Measurements from ENCODE around the gene MSI2.
"Not testable (repeated sequence)": the region's sequence is repeated elsewhere in the genome, so short reads cannot be mapped to it uniquely, and the experiment has no call there.

MSI2 gene

DNA sequence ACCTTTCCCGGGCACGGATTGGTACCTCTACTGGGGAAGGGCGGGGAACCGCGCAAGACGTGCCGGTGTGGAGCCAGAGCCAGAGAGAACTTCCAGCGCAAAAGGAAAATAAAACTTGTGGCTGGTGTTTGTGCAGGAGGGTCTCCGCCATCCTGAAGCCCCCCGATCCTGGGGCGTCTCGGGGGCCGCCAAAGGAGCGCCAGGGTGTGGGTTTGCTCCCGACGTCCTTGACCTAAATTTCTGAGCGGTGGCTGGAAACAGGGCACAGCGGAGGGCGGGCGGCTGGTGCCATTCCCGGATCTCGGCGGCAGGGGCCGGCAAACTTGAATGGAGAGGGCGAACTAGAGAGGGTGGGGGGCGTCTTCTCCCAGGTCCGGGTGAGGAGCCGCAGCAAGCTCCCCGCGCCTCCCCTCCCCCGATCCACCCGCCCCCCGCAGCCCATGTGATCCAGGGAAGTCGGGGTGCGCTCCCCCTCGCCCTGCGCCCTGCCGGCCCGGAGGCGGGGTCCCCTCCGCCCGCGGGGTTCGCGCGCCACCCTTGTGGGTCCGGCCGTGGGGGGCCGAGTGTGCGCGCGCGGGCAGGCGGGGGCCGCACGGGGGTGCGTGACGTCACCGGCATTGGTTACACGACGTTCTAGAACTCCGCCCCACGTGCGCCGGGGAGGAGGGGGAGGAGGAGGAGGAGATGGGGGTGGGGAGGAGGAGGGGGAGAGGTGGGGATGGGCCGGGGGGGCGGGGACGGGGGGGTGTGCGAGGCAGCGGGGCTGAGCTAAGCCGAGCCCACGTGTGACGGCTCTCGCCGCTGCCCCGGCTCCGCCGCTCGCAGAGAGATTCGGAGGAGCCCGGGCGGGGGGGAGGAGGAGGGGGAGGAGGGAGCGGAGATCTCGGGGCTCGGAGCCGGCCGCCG lies at the start of gene MSI2:
TSS of gene MSI2 (plus strand) at position 748 of the 906 bp plus-strand sequence. CDS start 220 bp downstream, outside the sequence.
- DNase-seq, result peak; percentile 92

DNA sequence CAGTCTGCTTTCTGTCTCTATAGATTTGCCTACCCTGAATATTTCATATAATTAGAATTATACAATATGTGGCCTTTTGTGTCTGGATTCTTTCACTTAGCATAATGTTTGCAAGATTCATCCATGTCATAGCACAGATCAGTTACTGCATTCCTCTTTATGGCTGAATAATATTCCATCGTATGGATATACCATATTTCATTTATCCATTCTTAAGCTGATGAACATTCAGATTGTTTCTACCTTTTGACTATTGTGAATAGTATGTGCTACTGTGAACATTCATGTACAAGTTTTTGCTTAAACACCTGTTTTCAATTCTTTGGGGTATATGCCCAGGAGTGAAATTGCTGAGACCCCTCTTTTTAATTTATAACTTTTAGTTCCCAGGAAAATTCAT lies 49.4 kb upstream of the MSI2 start:
- DNase-seq, result no peak

DNA sequence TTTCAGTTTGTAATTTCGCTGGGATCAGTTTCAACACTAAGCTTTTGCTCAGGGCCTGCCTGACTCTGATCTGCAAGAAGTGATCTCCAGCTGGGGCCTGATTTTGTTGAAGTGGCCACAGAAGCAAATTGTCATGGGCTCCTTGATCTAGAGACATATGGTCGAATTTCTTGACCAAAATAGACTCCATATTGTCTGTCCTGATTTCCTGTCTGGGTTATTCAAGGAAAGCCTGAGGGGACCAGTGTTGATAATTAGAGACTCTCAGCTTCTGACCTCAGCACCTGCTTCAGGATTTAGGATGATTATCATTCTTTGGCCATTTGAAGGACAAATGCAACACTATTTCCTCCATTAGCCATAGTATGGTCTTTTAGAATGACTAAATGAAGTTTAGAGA lies 48.9 kb upstream of the MSI2 start:
- DNase-seq, result no peak

DNA sequence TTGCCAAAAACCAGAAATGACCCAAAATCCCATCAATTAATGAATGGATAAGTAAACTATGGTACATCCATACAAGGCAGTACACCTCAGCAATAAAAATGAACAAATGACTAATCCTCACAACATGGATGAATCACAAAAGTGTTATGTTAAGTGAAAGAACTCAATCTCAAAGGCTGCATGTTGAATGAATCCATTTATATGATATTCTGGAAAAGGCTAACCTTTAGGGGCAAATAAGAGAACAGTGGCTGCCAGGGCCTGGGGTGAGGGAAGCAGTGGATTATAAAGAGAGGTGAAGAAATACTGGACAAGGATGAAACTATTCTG lies 46.1 kb upstream of the MSI2 start:
- no peak for DNase-seq

DNA sequence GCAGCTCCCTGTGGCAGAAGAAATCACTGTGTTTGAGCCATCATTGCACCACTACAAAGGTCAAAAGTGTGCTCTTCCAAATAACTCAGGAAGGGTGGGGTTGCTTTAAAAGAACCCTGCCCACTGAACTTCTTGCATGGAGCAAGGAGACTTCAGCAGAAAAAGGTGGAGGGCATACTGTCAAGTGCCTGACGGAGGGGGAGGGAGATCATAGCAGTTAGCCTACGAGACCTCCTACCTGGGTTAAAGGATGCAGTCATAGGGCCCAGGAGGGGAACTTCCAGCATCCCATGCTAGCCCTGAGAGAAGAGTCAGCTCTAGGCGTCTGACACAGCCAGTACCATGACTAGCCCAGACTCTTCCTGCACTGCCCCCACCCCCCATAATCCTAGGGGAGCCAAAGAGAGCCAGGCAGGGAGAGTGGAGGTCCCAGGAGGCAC lies 45.3 kb upstream of the MSI2 start:
- DNase-seq, result no peak

DNA sequence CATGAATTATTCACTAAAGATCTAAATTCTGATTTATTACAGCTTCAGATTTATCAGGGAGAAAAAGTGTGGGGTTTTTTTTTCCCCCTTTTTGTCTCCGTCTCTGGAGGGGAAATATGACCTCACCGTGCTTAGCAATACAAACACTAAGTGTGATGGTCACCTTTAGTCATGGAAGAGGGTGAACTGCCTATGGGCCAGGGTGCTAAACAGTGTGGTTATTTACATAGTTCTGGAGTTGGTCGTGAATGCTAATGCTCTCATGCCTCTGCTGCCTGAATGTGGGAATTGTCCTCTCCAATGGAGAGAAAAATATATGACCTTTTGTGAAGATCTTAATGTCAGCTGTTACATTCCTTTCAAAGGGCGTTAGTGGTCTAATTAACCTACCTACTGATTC lies 44.8 kb upstream of the MSI2 start:
- DNase-seq, result no peak

DNA sequence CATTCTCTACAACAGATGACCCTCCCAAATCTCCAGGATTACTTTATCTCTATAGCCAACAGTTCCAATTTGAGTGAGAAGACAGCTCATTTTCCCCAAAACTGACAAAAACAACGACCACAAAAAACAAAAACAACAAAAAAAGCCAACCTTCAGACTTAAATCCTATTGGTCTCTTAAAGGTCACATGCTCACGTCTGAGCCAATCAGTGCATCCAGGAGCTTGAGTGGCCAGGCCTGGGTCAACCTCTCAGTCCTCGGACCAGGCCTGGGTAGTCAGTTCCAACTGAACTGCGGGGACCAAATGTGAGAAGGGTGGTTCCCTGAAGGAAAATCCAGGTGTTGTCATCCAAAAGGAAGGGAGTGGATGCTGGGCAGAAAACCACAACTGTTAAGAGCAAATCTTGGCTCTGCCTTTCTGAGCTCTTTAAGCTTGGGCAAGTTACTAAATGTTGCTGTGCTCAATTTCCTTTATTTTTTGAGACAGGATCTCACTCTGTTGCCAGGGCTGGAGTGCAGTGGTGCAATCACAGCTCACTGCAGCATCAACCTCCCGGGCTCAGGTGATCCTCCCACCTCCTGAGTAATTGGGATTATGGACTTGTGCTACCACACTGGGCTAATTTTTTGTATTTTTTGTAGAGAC lies 43.0 kb upstream of the MSI2 start:
- no peak for DNase-seq

DNA sequence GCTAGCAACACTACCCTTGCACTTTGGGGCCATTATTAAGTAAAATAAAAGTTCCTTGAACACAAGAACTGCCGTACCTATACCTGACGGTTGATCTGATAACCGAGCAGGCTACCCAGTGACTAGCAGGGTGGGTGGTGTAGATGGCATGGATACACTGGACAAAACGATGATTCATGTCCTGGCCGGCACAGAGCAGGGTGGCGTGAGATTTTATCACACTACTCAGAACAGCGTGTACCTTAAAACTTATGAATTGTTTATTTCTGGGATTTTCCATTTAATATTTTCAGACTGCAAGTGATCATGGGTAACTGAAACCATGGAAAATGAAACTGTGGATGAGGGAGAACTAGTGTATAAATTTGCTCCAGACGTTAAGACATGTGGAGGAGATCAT lies 41.0 kb upstream of the MSI2 start:
- peak; percentile 48 for DNase-seq

DNA sequence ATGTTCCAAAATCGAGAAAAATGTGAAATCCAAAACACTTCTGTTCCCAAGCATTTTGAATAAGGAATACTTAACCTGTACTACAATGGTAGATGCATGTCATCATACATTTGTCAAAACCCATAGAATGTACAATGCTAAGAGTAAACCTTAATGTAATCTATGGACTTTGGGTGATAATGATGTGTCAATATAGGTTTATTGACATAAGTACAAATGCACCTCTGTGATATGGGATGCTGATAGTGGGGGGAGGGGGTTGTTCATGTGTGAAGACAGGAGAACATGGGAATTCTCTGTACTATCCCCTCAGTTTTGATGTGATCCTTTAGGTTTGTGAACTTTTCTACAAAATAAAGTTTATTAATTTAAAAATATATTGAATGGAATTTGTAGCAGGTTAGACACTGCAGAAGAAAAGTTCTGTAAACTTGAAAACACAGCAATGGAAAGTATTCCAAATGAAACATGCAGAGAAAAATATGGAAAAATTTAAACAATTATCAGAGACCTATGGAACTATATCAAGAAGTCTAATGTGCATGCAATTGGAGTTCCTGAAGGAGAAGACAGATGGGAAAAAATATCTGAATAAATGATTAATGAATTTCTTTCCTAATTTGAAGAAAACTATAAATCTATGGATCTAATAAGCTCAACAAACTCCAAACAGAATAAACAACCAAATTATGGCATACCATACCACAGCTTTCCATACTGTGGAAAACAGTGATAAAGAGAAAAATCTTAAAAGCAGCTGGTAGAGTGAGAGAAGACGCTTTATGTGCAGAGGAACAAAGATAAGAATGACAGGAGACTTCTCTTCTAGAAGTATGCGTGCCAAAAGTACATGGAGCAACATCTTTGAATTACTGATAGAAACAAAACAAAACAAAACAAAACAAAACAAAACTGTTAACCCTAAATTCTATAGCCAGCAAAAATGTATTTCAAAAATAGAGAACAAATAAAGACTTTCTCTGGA lies 34.7 kb upstream of the MSI2 start:
- DNase-seq, result no peak

DNA sequence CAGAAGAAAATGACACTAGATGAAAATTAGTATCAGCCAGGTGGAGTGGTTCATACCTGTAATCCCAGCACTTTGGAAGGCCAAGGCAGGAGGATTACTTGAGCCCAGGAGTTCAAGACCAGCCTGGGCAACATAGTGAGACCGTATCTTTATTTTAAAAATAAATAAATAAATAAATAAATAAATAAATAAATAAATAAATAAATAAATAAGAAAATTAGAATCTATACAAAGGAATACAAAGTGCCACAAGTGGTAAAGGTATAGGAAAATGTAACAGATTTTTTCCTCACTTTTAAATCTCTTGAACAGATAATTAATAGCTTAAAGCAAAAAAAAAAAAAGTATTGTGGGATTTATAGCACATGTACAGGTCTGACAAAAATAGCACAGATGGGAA lies 33.9 kb upstream of the MSI2 start:
- DNase-seq, result not testable (repeated sequence)

DNA sequence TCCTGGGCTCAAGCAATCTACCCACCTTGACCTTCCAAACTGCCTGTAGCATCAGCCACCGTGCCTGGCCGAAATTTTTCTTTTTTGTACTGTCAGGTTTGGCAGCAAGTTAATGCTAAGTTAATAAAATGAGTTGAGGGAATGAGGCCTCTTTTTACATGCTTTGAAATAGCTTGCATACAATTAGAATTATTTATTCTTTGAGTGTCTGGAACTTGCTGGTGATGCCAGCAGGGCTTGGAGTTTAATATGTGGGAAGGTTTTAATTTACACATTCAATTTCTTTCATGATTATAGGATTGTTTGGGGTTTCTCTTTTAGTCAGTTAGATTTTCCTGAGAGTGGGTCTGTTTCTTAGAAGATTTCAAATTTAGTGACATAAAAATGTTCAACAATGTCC lies 31.2 kb upstream of the MSI2 start:
- DNase-seq, result no peak

DNA sequence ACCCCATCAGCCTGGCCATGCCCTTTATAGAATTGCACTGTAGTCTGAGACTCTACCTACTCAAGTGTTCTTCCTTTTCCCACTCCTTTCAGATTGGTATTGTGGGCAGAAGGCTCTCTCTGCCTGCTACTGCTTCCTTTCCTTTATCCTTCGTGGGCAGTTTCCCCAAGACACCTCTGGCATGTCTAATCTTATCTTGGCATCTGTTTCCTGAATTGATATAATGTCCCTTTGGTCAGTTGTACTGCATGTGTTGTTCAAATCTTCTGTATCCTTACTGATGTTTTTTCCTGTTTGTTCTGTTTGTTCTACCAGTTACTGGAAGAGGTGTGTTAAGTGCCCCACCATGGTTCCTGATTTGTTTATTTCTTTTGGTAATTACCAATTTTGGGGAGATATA lies 29.5 kb upstream of the MSI2 start:
- peak; percentile 20 for DNase-seq

DNA sequence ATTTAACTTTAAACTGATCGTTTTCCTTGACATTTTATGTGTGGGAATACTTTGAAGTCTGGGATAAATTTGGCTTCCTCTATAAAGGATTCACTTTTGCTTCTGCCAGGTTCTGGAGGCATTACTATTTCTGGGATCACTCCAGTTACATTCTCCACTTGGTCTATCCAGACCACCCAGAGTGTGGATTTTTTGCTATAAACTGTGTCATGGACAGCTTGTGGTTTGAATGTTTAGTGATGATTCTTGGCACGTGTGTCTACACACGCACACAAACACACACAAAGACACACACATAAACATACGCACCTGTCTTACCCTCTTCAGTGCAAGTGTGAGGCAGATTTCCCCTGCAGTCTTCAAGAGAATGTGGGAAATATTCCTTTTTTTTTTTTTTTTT lies 27.4 kb upstream of the MSI2 start:
- no peak for DNase-seq

DNA sequence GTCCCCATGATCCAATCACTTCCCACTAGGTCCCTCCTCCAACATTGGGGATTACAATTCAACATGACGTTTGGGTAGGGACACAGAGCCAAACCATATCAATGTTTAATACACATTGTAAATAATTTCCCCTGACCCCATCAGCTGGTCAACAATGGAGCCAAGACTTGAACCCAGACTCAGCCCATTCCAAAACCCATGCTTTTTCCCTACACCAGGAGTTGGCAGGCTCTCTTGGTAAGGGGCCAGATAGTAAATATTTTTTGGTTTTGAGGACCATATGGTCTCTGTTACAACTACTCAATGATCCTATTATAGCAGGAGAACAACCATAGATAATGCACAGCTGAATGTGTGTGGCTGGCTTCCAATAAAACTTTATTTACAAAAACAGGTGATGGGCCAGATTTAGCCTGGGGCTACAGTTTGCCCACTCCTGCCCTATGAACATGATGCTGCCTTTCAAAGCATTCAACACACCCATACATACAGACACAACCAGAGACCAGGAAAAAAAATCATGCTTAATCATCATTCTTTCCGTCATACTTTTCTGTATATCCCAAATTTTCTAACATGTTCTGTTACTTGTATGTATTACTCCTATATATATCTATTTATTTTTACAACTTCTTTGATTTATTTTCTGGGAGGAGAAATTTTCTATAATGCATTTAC lies 22.1 kb upstream of the MSI2 start:
- no peak for DNase-seq

DNA sequence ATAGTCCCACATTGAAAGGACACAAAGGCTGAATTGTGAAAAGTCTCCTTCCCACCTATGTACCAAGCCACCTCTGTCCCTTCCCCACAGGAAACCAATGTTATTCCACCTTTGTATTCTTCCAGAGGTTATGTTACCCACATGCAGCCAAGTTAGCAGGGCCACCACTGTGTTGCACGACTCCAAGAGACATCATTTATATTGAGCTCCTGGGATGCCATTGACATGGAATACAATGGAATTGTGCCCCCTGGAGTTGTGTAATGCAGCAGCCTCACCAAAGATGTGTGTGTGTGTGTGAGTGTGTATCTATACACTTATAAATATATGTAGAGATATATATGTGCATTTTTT lies 21.6 kb upstream of the MSI2 start:
- DNase-seq, result no peak

DNA sequence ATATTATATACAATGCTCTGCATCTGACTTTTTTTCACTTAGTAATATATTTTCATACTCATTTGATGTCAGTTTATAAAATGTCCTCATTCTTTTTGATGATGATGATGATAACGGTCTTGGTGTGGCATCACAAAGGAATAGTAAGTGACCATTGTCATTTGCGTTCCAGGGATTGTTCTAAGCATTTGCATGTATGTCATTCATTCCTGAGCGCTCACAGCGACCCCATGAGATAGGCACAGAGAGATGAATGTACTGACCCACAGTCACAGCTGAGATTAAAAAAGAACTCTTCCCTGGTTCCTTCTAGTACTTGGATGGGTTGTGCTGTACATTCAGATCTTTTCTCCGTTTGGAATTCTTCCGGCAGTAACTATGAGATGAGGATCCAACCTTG lies 21.2 kb upstream of the MSI2 start:
- DNase-seq, result no peak

DNA sequence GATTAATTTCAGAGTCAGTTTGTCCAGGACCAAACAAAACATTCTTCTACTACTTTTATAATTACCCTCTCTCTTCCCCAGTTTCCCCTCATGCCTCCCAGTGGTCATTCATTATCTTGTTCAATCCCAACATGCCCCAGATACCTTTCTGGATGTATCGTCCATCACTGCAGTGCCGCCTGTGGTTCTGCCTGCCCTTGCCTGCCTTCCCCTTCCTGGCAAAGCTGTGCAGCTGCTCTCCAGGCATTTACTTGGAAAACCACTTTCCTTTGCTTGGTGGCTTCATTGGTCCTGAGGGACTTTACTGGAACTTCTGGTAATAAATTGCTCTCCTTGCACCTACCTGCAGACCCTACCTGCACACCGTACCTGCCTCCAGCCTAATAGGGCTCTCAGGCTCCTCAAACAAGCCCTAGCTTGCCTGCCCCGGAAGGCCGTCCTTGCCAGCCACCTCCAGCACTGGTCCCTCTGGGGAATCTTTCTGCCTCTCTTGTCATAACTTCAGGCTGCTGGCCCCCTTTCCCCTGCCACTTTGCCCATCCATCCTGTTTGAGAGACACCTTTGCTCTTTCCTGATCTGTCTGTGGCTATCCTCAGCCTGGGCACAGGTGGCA lies 19.5 kb upstream of the MSI2 start:
- no peak for DNase-seq

DNA sequence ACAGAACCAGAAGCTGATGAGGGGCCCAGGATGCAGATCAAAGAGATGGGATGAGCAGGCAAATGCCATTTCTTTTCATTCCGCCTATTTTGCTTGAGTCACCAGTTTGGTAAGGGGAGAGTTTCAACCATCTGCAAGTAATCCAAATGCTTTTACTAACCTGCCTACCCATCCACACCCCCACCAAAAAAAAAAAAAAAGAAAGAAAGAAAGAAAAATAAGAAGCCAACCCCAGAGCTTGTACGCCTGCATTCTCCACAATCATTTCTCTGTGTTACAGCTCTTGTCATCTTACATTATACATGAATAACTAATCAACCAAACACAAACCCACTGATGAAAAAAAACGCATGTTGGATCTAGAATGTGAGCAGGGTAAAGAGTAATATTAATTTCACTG lies 15.7 kb upstream of the MSI2 start:
- no peak for DNase-seq

DNA sequence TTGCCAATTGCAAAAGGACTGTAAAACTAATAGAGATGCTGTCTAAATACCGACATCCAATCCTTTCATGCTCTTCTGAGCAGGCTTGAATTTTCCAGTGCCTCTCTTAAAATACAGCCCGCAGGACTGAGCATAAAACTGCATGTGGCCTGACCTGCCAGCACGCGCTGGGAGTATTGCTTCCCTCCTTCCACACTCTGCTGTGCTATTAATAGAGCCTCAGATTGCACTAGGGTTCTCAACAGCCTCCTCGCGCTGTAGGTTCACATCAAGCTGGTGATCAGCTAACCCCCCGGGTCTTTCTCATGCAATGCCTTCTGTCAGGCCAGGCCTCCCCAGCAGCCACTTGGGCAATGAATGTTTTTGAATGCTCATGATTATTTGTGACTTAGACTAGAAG lies 14.2 kb upstream of the MSI2 start:
- no peak for DNase-seq

DNA sequence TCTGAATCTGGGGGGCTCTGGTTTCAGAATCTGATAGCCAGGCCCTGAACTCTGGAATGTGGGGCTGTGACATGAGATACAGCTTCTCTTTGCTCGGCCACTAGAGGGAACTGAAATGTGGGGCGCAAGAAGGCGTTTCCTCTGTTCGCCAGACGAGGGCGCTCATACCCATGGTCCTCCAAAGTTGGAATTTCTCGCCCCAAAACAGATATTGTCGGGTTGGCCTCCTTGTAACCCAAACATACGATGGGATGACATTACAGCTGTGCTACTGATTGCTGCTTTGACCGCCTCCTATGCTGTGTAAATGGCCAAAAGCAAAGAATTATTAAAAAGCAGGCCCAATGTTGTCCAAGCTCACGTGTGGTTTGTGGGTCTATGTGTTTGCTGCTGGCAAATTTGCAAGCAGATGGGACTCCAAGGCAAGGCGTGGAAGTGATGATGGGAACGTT lies 13.1 kb upstream of the MSI2 start:
- DNase-seq, result peak; percentile 90

DNA sequence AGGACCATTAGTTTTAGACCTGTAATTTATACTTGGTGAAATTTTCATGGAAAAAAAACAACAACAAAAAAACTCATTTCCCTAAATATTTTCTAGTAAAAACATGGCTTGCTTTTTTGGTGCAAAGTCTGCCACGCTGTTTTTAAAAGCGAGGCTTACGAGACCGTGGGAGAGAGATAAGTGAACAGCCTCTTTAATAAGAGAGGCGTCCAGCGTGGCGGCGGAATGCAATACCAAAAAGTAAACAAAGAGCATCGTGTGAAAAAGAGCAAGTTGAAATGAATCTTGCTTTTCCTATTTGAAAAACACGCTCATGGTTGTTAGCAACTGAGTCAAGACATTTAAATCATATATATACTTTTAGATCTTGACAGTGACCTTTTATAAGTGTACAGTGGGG lies 10.5 kb upstream of the MSI2 start:
- no peak for DNase-seq

DNA sequence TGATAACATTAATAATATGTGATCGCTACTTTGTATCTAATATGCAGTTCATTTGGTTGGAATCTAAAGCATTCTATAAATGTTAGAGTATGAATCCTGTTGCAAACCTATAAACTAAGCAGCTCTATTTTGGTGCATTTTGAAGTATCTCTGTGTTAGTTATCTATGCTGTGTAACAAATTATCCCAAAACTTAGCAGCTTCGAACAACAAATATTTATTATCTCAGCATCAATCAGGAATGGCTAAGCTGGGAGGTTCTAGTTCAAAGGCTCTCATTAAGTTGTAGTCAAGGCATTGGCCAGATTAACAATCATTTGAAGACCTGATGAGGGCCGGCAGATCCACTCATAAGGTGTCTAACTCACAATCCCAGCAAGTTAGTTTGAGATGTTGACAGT lies 10.1 kb upstream of the MSI2 start:
- no peak for DNase-seq
